GM21526 (cell line): Measurements from ENCODE around the gene RPS6KA1.

Source experiments
- ATAC-seq: cut with Tn5 transposase; IDR thresholded peaks from one replicate; pipeline ENCODE4 v1.9.1; 2021; ENCODE audit warnings: moderate library complexity; ENCODE audit not compliant: unreplicated experiment, low FRiP score

The RPS6KA1 gene

GRCh38 chr1:26552720-26553119, 23.2 kb downstream of the RPS6KA1 start:
- no peak for ATAC-seq

GRCh38 chr1:26553942-26554682, 24.6 kb downstream of the RPS6KA1 start:
- no peak for ATAC-seq

GRCh38 chr1:26554781-26555180, 25.2 kb downstream of the RPS6KA1 start:
- no peak for ATAC-seq

GRCh38 chr1:26555550-26555981, 26.0 kb downstream of the RPS6KA1 start:
- no peak for ATAC-seq

- no peak for ATAC-seq
Observed at GRCh38 chr1:26556111-26556510, 26.6 kb downstream of the RPS6KA1 start.

- ATAC-seq = no peak
Observed at GRCh38 chr1:26557008-26557407, 27.4 kb downstream of the RPS6KA1 start.

GRCh38 chr1:26558685-26559048, 29.1 kb downstream of the RPS6KA1 start:
- ATAC-seq = no peak

- no peak for ATAC-seq
Observed at GRCh38 chr1:26560403-26560780, 30.8 kb downstream of the RPS6KA1 start.

GRCh38 chr1:26570287-26570686, 40.7 kb downstream of the RPS6KA1 start:
- ATAC-seq = no peak

- no peak for ATAC-seq
Observed at GRCh38 chr1:26571381-26571780, 41.8 kb downstream of the RPS6KA1 start.

GRCh38 chr1:26574018-26574417, 44.5 kb downstream of the RPS6KA1 start:
- no peak for ATAC-seq

GRCh38 chr1:26574719-26575251, 45.2 kb downstream of the RPS6KA1 start:
- no peak for ATAC-seq

- no peak for ATAC-seq
Observed at GRCh38 chr1:26575348-26575747, 45.8 kb downstream of the RPS6KA1 start.

- ATAC-seq = no peak
Observed at GRCh38 chr1:26578167-26578566, 48.6 kb downstream of the RPS6KA1 start.

GRCh38 chr1:26579681-26580111, 50.1 kb downstream of the RPS6KA1 start:
- ATAC-seq = no peak

GRCh38 chr1:26580116-26580515, 50.6 kb downstream of the RPS6KA1 start:
- ATAC-seq = no peak

- no peak for ATAC-seq
Observed at GRCh38 chr1:26581287-26581651, 51.7 kb downstream of the RPS6KA1 start.

GRCh38 chr1:26582053-26582835, 52.7 kb downstream of the RPS6KA1 start:
- ATAC-seq = no peak

GRCh38 chr1:26582836-26583460, 53.4 kb downstream of the RPS6KA1 start:
- ATAC-seq = no peak

- no peak for ATAC-seq
Observed at GRCh38 chr1:26583646-26584485, 54.3 kb downstream of the RPS6KA1 start.
